Measurements from ENCODE around the gene ELF4.

ELF4 gene

GRCh38 chrX:130110379-130111219, at the start of gene ELF4:
Gene ELF4, minus strand, starts transcription at chrX:130110497. Its CDS starts 29,167 bp downstream, at chrX:130081330.
- in situ Hi-C loops (cut with HindIII; ENCODE audit: low sequenced_read_pairs), result no loop called here

- in situ Hi-C loops (cut with HindIII; ENCODE audit: low sequenced_read_pairs), result no loop called here
Observed at GRCh38 chrX:130159776-130160175, 49.5 kb upstream of the ELF4 start.

GRCh38 chrX:130158311-130158710, 48.0 kb upstream of the ELF4 start:
- in situ Hi-C loops (cut with HindIII; ENCODE audit: low sequenced_read_pairs), result no loop called here

DNA sequence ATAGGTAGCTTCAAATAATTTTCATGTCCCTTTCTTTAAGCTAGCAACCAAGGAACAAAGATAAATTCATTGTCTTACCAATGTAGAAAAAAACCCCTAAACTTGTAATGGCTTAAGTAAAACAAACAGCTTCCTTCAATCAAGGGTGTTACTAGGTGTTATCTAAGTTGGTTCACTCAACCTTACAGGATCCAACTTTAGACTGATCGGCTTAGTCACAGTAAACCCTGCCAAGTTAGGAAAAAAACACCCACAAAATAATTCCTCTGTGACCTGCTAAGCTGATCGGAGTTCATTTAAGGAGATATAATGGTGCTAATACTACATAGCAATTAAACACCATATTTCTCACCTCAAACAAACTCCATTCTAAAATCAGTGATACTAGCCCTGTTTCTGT, 45.3 kb upstream of the ELF4 start:
- in situ Hi-C loops (cut with HindIII; ENCODE audit: low sequenced_read_pairs), result no loop called here

GRCh38 chrX:130147631-130148030, 37.3 kb upstream of the ELF4 start:
- in situ Hi-C loops (cut with HindIII; ENCODE audit: low sequenced_read_pairs), result no loop called here

DNA sequence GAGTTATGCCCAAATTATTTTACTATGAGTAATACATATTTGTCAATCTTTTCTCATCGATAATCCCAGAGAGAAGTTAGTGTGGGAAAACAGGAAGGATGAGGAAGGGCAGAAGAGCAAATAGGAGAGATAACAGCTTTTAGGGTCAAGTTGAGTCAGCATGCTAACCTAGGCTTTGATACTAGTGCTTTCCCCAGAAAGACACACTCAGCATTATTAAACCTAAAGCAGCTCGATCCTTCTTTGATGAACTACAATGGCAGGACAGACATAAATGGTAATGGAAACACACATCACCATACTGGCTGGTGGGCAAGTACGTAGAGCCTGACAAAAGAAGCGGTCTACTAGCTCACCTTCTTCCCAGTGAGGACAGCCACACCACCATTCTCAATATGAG, 34.8 kb upstream of the ELF4 start:
- in situ Hi-C loops (cut with HindIII; ENCODE audit: low sequenced_read_pairs), result no loop called here

- in situ Hi-C loops (cut with HindIII; ENCODE audit: low sequenced_read_pairs), result no loop called here
Observed at GRCh38 chrX:130144509-130144908, 34.2 kb upstream of the ELF4 start.

DNA sequence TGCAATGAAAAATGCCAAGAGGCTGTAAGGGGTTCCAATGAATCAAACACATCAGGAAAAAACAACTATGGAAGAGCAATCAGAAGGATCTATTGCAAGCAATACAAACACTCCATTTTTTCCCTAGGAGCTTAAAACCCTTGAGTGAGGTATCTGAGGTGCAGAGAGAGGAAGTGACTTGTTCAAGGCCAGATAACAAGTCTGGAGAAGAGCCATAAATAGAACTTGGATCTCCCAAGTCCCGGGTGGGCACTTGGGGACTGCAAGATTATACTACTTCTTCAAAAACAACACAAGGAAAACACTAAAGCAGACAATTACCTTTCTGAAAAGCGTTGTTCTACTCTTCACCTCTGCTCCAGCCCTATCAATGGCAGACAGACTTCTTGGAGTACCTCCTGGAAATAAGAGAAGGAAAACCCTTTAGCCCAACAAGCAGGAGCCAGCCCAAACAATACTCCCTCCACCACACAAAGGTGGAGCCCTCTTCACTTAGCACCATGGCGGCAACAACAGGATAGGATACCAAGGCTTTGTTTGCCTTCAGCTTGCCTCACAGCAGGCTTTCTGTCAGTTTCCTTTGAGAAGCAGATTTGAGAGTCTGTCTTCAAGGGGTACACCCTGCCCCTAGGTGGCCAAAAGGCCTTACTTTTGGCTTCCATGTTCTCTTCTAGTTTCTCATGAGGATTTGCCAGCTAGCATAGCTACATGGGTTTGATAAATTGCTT, 29.3 kb upstream of the ELF4 start:
- in situ Hi-C loops (cut with HindIII; ENCODE audit: low sequenced_read_pairs), result no loop called here

DNA sequence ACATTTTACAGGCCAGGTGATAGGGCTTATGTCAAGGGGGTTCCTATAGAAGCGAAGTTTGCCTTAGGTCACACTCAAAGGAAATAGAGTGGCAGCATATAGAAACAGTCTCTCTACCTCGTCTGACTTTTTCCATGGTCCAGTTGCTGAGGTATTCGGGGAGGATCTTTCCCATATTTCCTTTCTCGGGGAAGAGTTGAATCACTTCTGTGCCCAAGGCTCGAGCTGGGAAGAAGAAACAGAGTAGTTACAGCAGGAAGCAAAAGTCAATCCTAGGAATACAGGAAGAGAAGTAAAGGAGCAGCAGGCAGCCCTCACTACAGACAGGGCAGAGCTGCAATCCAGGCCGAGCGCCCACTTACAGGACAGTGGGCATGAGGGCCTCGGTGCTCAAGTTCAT, 26.7 kb upstream of the ELF4 start:
- in situ Hi-C loops (cut with HindIII; ENCODE audit: low sequenced_read_pairs), result no loop called here

GRCh38 chrX:130136496-130136895, 26.2 kb upstream of the ELF4 start:
- in situ Hi-C loops (cut with HindIII; ENCODE audit: low sequenced_read_pairs), result no loop called here

- in situ Hi-C loops (cut with HindIII; ENCODE audit: low sequenced_read_pairs), result no loop called here
Observed at GRCh38 chrX:130130990-130131389, 20.7 kb upstream of the ELF4 start.

GRCh38 chrX:130125091-130125874, 15.0 kb upstream of the ELF4 start:
- in situ Hi-C loops (cut with HindIII; ENCODE audit: low sequenced_read_pairs), result no loop called here

DNA sequence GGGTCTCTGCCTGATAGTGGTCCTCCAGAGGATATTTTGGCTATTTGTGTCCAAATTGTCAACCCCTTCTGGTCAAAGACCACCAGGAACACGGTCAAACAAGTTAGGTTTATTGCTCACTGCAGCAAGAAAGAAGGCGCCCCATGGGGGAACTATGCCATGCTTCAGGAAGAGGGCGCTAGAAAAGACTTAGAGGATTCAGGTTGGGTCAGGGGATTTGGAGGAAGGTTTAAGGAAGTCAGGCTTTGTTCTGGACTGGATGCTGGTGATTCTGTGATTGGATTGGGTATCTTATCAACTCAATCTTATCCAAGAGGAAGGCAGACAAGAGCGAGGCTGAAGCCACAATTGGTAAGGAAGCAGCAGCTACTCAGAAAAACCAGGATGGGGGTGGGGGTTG, 14.3 kb upstream of the ELF4 start:
- in situ Hi-C loops (cut with HindIII; ENCODE audit: low sequenced_read_pairs), result no loop called here

DNA sequence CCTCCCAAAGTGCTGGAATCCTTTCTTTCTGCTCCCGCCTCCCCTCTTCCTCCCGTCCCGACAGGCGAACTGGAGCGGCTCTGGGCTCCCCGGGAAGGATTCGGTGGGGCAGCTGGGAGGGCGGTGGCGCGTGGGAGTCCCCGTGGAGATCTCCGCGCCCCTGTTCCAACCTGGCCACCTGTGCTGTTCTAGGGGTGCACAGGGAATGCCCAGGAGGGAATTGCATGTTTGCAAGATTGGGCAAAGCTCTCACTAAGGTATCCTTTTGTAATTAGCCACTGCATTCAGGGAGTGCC, 11.2 kb upstream of the ELF4 start:
- in situ Hi-C loops (cut with HindIII; ENCODE audit: low sequenced_read_pairs), result no loop called here

- in situ Hi-C loops (cut with HindIII; ENCODE audit: low sequenced_read_pairs), result no loop called here
Observed at GRCh38 chrX:130120746-130121504, 10.6 kb upstream of the ELF4 start.

- in situ Hi-C loops (cut with HindIII; ENCODE audit: low sequenced_read_pairs), result no loop called here
Observed at GRCh38 chrX:130120321-130120731, 10.0 kb upstream of the ELF4 start.

DNA sequence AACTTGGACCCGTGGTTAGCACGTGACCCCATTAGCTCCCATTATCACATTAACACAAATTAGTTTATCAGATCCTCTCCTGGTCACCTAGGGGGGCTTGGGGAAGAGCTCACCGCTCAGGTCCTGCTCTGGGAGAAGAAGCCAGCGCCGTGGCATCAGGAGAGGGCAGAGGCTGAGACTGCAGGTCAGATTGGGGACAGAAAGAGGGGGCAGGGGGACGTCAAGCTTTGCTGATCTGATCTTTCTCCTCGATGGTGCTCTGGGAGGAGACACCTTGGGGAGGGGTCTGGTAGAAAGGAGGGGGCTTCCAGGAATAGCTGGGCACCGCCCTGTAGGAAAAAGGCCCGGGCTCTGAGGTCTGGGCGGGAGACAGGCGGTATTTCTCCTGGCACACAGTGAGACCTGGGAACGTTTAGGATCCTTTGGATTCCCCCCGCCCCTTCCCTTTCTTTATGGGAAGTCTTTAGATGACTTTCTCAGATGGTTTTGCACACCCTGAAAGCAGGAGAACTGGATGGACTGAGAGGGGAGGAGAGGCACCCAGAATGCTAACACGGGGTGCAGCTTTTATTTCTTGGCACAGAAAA, 9.1 kb upstream of the ELF4 start:
- in situ Hi-C loops (cut with HindIII; ENCODE audit: low sequenced_read_pairs), result no loop called here

- in situ Hi-C loops (cut with HindIII; ENCODE audit: low sequenced_read_pairs), result no loop called here
Observed at GRCh38 chrX:130118441-130119311, 8.4 kb upstream of the ELF4 start.

DNA sequence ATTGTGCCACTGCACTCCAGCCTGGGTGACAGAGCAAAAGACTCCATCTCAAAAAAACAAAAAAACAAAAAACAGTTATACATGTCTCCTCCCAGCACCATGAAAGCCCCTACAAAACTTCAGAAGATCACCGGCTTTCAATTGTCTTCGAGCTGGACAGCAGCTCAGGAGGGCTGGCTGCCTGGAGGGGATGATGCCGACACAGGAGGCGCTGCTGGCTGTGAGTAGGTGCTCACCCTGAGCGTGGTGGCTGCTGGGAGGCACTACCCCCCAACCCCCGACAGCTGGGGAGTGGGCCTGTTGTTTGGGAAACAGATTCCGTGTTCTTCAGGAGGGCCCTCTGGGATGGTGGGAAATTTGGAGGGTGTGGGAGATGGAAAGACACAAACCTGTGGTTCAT, 6.9 kb upstream of the ELF4 start:
- in situ Hi-C loops (cut with HindIII; ENCODE audit: low sequenced_read_pairs), result no loop called here
